Left cardiac atrium (tissue), 4 donors: Measurements from ENCODE around the gene OLFML2B. TPM values are rescaled to one million over a fixed set of nuclear protein-coding genes. Genes with fewer than 3 reads are reported as not detected.

Experiments
- ATAC-seq, 2 donors: fragments of 200-7000 bp; cut with Tn5 transposase; one replicate each; pipeline ENCODE4 v1.9.1; 2020; ENCODE audit warnings: mild to moderate bottlenecking in 2 of 2, moderate library complexity in 2 of 2
- DNase-seq: peaks from one replicate; pipeline ENCODE4 v3.0.0-alpha.2; 2020
- intact Hi-C, 2 donors: fragments of 100-400 bp; cut with DNase I; formaldehyde crosslinking; loops; one replicate each; pipeline versions ENCODE4 v1.14.1 to v1.15.1; 2022 to 2023
- total RNA-seq, 2 donors: library from RNA; stranded (reverse); fragmentation: NEBNext Ultra II Directional; extraction: Animal tissue kit (Norgen Biotek cat#: 25700); gene quantifications; one replicate each; pipeline ENCODE4 v1.2.1, GENCODE V29; 2021
- donor health status: DM: no; HTN: yes; CAD: no.
- donor health status: DM: no; HTN: yes; CAD: no; lungs with severe emphysema.
- donor health status: DM: yes; HTN: yes; CAD: no.
- donor health status: Dilated cardiomyopathy.

The OLFML2B gene
- total RNA-seq, 2 donors from 2014 or later, result 5.8 to 11.4 TPM

GRCh38 chr1:162013289-162013688, 10.4 kb downstream of the OLFML2B start:
- ATAC-seq (no peak), DNase-seq (no peak)
- intact Hi-C loops, result no loop called here

DNA sequence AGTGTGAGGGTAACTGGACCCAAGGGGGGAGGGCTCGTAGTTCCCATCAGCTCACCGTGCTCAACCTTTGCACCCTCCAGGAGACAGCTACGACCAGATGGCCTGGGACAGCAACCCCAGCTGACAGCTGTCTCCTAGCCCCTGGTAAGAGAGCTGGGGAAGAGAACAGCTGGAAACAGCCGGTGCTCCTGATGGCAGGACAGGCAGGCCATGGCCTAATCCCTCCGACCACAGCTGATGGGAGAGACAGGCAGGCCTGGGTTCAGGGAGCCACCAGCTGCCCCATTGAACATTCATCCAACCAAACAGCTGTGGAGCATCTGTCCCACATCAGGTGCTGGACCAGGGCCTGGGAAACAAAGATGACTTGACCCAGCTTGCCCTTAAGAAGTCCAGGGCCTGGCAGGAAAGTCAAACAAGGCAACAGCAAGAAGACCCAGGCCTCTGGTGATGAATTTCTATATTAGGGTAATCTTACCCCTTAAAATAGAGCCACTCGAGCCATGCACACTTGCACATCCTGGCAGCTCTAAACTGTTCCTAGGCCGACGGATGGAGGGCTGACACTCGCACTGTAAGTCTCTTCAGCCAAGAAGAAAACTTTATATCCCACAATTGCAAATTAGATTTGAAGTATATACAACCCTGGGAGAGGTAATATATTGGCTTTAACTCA, 12.2 kb downstream of the OLFML2B start:
- peak; percentile 77 to 84 for ATAC-seq
- peak; percentile 57 for DNase-seq
- intact Hi-C loops, result no loop called here

DNA sequence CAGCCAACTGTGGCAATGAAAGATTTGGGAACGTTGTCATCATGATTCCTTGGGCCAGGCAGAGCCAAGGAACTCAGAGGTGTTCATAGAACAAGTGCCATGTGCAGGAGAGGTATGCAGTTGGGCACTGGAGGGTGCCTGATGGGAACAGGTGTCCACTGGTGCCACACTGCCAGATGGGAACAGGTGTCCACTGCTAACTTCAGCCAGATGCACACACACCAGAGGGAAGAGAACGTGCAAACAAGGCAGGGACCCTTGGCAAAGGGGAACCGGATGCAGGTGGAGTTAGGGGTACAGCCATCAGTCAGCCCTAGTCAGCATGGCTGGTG, 13.5 kb downstream of the OLFML2B start:
- DNase-seq (no peak), ATAC-seq (no peak)
- intact Hi-C loops, result no loop called here

GRCh38 chr1:162009501-162010174, 14.0 kb downstream of the OLFML2B start:
- intact Hi-C loops, result no loop called here
- ATAC-seq, result peak; percentile 47 to 62
- no peak for DNase-seq

DNA sequence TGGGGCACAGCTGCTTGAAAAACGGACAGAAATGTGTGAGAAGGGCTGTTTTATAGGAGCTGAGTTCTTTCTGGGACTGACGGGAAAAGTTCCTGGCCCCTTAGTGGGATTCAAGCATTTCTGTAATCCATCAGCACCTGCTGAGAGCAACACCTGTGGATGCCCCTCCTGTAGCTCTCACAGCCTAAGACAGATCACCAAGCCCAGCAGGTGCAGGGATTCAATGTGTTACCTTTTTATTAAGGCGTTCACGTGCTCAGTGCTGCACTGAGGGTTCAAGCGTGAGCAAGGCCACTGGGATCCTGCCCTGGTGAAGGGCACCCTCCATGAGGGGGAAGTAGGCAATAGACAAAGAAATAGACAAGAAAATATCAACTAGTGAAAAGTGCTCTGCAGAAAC, 14.9 kb downstream of the OLFML2B start:
- no peak for ATAC-seq
- DNase-seq, result no peak
- intact Hi-C loops, result no loop called here

- no peak for DNase-seq
- ATAC-seq, result no peak
- intact Hi-C loops, result no loop called here
These were observed 16.2 kb downstream of the OLFML2B start for GRCh38 chr1:162007466-162007865.

DNA sequence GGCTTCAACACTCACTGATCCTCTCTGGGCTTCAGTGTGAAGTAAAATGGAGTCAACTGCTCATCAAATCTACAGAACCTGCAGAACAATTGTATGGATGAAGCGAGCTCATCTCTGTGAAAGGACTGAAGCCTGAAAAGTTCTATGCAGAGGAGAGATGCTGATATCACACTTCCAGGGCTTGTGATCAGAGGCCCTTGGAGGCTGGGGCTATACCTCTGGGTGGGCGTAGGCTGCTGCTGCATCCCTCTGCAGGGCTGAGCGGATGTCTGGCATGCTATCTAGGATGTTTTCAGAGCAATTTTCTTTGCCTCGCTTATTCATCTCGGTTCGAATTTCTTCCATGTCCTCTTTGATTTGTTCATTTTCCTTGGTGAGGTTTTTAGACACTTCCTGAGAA, 17.6 kb downstream of the OLFML2B start:
- intact Hi-C loops, result no loop called here
- DNase-seq (no peak), ATAC-seq (no peak)

DNA sequence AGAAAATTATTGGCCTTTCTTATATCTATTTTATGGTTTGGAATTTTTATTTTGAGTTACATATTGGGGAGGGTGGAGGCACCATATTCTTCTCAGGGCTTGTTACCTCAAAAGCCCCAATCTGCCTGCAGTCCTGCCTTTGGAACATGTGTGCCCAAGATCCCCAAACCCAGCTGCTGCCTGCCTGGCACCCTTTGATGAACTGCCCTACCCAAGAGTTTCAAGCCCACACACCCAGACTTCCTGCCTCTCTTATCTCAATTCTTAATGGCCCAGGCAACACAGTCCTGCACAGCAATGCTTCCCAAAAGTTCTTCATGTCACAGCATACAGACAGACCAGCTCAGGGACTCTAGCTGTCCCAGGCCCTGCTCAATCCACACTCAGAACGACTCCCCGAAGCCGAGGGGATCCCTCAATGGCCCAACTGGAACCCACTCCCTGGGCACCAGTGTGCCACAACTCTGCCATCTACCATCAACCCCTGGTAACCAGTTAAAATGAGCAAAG, 19.2 kb downstream of the OLFML2B start:
- no peak for DNase-seq
- no peak for ATAC-seq

GRCh38 chr1:162003830-162004215, 19.8 kb downstream of the OLFML2B start:
- DNase-seq, result no peak
- intact Hi-C loops, result no loop called here
- peak; percentile 45 to 83 for ATAC-seq

More for the DNA sequence above, 19.2 kb downstream of the OLFML2B start:
- intact Hi-C loops, result no loop called here

DNA sequence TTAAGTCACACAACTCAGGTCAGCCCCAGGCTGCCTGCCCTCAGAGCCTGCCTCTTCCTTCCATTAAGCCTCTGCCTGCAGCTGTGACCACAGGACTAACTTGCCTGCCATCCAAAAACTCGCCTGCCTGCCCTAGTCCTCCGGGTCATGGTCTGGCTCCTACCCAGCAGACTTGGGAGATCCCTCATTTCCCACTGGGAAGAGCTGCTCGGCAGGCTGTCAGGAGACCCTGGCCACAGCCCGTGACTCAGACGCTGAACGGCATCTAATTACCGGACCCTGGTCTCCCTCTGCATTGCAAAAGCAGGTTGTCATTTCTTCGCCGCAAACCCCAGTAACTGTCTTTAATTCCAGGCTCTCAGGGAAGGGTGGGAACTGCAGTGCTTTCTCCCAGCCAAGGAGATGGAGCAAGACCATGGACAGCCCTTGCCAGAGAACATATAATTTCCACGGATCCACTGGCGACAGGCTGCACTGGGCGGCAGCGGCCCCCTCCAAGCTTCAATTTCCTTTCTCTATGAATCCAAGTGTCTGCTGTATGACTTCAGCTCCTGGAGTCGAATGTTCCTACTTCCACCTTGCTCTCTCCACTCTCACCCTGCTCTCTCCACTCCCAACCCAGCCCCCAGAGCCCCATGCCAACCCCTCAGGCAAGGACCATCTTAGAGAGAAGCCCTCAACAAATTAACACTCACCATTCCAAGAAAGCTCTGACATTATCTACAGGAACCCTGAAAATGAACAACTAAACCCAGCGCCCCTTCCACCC, 20.4 kb downstream of the OLFML2B start:
- DNase-seq, result peak; percentile 70
- intact Hi-C loops, result no loop called here

GRCh38 chr1:162000053-162000420, 23.6 kb downstream of the OLFML2B start:
- DNase-seq (no peak), ATAC-seq (no peak)
- intact Hi-C loops, result no loop called here

More for the DNA sequence above, 20.4 kb downstream of the OLFML2B start:
- peak; percentile 40 to 67 for ATAC-seq

DNA sequence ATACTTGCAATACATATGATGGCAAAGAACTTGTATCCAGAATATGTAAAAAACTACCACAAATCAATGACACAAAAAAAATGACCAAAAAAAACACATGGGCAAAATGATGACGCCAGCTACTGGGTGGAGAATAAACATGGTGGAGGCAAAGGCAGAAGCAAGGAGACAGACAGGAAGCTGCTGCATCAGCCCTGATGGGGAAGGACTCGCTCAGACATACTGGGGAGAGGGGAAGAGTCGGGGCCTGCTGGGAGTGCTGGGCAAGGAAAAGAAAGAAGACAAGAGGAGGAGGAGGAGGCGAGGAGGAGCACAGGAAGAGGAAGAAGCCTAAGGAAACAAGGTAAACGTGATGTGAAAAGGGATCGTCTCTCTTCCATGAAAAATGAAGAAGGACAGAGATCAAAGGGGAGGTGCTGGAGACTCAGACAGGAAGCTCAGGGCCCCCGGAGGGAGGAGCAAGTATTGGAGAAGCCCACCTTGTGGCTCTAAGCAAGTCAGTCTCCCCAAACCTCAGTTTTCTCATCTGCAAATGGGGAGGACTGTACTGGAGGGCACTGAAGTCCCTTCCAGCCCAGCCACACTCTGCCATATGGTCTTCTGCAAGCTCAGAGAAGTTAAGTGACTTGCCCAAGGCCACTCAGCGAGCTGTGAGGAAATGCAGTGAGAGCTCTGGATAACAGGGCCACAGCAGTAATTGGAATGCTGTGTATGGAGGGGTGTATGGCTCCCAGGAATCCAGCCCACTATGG, 24.2 kb downstream of the OLFML2B start:
- no peak for DNase-seq
- intact Hi-C loops, result no loop called here
- no peak for ATAC-seq

- ATAC-seq, result no peak
- intact Hi-C loops, result no loop called here
- DNase-seq, result no peak
These were observed 24.9 kb downstream of the OLFML2B start for GRCh38 chr1:161998811-161999210.

- intact Hi-C loops, result no loop called here
- DNase-seq (no peak), ATAC-seq (no peak)
These were observed 26.5 kb downstream of the OLFML2B start for GRCh38 chr1:161997152-161997551.

DNA sequence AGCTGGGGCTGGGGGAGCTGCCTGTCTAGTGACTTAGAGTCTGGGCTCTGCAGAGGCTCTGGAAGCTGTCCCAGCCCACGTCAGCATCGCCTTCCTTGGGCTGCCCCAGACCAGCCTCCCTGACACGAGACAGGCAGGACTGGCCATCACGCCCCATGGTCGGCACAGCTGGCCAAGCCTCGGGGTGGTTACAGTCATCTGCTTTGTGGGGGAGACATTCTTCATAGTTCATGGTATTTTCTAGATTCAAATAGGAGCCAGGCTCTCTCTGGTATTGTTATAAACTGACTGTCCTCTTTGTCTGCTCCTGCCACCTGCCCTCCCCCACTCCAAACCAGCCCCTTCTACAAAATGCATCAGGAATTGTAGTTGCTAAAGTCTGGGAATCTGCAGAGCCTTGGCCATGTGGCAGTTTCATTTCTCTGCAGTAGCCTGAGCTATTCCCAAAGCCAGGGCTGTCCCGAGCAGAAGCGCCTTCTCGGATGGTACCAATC, 29.4 kb downstream of the OLFML2B start:
- ATAC-seq (peak; percentile 82 to 83), DNase-seq (peak; percentile 62)
- intact Hi-C loops, result no loop called here

DNA sequence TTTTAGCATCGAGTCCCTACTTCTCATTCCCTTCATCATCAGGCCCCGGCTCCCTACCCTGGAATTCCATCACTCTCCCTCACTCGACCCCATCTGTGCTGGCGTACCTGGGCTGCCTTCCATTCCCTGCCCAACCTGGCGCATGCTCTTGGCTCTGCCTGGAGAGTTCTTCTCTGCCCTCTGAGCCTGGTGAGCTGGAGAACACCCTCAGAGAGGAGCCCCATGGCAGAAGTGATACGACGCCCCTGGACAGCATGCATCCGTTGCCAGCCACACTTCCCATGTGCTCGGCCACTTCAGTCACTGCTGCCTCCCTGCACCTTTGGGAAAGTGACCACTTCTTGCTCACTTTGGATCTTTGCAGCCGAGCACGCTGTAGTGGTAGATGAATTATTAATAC, 30.1 kb downstream of the OLFML2B start:
- no peak for DNase-seq
- ATAC-seq, result no peak
- intact Hi-C loops, result no loop called here

DNA sequence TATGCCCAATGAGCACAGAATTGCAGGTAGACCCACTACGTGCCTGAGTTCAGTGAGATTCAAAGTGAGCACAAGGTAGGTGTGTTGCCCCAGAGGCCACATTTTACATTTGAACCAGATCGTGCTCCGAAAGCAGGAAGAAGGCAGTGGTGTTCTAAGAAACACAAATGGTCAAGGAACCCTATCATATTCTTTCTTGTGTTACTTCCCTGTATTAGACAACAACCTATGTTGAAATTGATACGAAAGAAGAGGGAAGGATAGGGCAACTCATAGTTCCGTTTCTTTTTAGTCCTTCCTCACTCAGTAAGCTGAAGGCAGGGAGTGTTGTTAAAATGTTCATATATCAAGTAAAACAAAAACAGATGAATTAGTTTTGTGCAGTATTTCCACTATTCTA, 33.9 kb downstream of the OLFML2B start:
- DNase-seq (no peak), ATAC-seq (peak in 1 of 2 donors; percentile 17)
- intact Hi-C loops, result no loop called here

DNA sequence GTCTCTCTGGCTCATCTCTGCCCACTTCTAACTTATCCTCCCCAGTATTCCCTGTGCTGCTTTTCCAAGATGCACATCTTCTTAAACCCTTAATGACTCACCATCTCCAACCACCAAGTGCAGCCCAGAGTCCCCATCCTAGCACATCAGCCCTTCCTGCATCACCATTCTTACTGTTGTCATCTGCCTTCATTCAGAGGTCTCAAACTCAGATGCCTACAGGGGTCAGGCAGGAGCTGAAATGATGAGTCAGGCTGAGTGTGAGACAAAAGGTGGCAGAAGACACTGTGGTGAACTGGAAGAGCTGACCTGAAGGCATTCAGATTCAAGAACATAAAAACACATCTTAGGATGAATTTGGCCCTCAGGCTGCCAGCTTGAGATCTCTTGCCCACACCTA, 34.6 kb downstream of the OLFML2B start:
- intact Hi-C loops, result no loop called here
- no peak for ATAC-seq
- DNase-seq, result no peak

GRCh38 chr1:161988413-161988812, 35.3 kb downstream of the OLFML2B start:
- ATAC-seq (no peak), DNase-seq (no peak)
- intact Hi-C loops, result no loop called here
